HG03175 (cell line): Measurements from ENCODE around the gene GRIN1.

Experiments
- ATAC-seq: cut with Tn5 transposase; IDR thresholded peaks from one replicate; pipeline ENCODE4 v1.9.1; 2021; ENCODE audit warnings: mild to moderate bottlenecking, moderate library complexity; ENCODE audit not compliant: unreplicated experiment

GRIN1 gene

GRCh38 chr9:137161558-137162486 lies 22.9 kb downstream of the GRIN1 start:
- ATAC-seq: no peak

GRCh38 chr9:137162505-137163364 lies 23.8 kb downstream of the GRIN1 start:
- ATAC-seq: no peak

- ATAC-seq: no peak
Measured at GRCh38 chr9:137163365-137163715, 24.4 kb downstream of the GRIN1 start.

- ATAC-seq: no peak
Measured at GRCh38 chr9:137163805-137164204, 24.9 kb downstream of the GRIN1 start.

- no peak for ATAC-seq
Measured at GRCh38 chr9:137164370-137165249, 25.7 kb downstream of the GRIN1 start.

GRCh38 chr9:137165250-137165836 lies 26.4 kb downstream of the GRIN1 start:
- ATAC-seq: no peak

- no peak for ATAC-seq
Measured at GRCh38 chr9:137166380-137167229, 27.7 kb downstream of the GRIN1 start.

GRCh38 chr9:137167277-137167746 lies 28.4 kb downstream of the GRIN1 start:
- ATAC-seq: no peak

GRCh38 chr9:137167747-137168572 lies 29.0 kb downstream of the GRIN1 start:
- no peak for ATAC-seq

- ATAC-seq: no peak
Measured at GRCh38 chr9:137168573-137168903, 29.6 kb downstream of the GRIN1 start.

GRCh38 chr9:137168904-137169856 lies 30.2 kb downstream of the GRIN1 start:
- no peak for ATAC-seq

- no peak for ATAC-seq
Measured at GRCh38 chr9:137169896-137170358, 31.0 kb downstream of the GRIN1 start, which contains the start of gene LRRC26. Gene LRRC26, minus strand, starts transcription at chr9:137170051. Its CDS starts 108 bp downstream, at chr9:137169943.

- ATAC-seq: no peak
Measured at GRCh38 chr9:137170486-137171148, 31.7 kb downstream of the GRIN1 start.

- ATAC-seq: no peak
Measured at GRCh38 chr9:137171149-137171900, 32.4 kb downstream of the GRIN1 start.

- ATAC-seq: no peak
Measured at GRCh38 chr9:137172901-137173795, 34.2 kb downstream of the GRIN1 start.
